ENCODE results near the gene MPPED1. TPM values are rescaled to one million over a fixed set of nuclear protein-coding genes. Genes with fewer than 3 reads are reported as not detected.

The MPPED1 gene
- total RNA-seq, 2 donors from 2014 or later = not detected

- Mint-ChIP-seq H3K27me3 (peaks cover 32% of the 10 kb centered on the region), H3K4me3 (peak overlapping the region; percentile 36), H3K36me3 (ENCODE audit: low read depth) (no peaks in the 10 kb centered on the region), H3K4me1 (peaks cover 11% of the 10 kb centered on the region), H3K27ac (peak overlapping the region; percentile 49)
- ATAC-seq (peak; percentile 92), DNase-seq (peak; percentile 56 to 63 (median 60))
- H3K9me3 ChIP-seq (ENCODE audit: control insufficient read depth, low read length, poor library complexity, severe bottlenecking) = no peaks in the 10 kb centered on the region
These were observed 25.8 kb upstream of the MPPED1 start for GRCh38 chr22:43385770-43386641.

DNA sequence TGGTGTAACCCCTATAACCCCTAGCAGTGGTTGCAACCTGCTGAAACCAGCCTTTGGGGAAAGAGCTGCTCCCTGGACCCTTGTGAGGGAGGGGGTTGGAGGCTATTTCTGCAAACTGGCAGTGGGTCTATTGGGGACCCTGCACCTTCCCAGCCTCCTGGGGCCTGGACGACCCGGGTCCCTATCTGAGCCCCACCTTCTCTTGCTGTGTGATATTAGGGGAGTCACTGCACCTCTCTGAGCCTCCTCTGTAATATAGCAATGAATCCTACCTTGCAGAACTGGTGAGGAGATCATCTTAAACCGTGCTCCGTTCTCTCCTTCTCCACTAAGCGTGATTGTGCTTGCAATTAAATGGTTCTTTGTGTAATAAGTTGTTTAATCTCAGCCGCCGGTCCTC lies 24.0 kb upstream of the MPPED1 start:
- DNase-seq (no peak), ATAC-seq (no peak)
- no peaks in the 10 kb centered on the region for H3K36me3 Mint-ChIP-seq (ENCODE audit: low read depth)
- no peak overlapping the region for H3K4me3 Mint-ChIP-seq
- H3K27ac Mint-ChIP-seq = no peak overlapping the region
- no peaks in the 10 kb centered on the region for H3K9me3 ChIP-seq (ENCODE audit: control insufficient read depth, low read length, poor library complexity, severe bottlenecking)
- peaks cover 32% of the 10 kb centered on the region for H3K27me3 Mint-ChIP-seq
- H3K4me1 Mint-ChIP-seq = peaks cover 5% of the 10 kb centered on the region

- DNase-seq (peak; percentile 52 to 69 (median 62)), ATAC-seq (peak; percentile 67)
- H3K36me3 Mint-ChIP-seq (ENCODE audit: low read depth) = no peaks in the 10 kb centered on the region
- H3K4me3 Mint-ChIP-seq = no peak overlapping the region
- H3K9me3 ChIP-seq (ENCODE audit: control insufficient read depth, low read length, poor library complexity, severe bottlenecking) = no peaks in the 10 kb centered on the region
- peaks cover 33% of the 10 kb centered on the region for H3K27me3 Mint-ChIP-seq
- H3K4me1 Mint-ChIP-seq = peaks cover 5% of the 10 kb centered on the region
- no peak overlapping the region for H3K27ac Mint-ChIP-seq
These were observed 23.4 kb upstream of the MPPED1 start for GRCh38 chr22:43388420-43388851.

- Mint-ChIP-seq H3K36me3 (ENCODE audit: low read depth) (no peaks in the 10 kb centered on the region), H3K27ac (no peak overlapping the region), H3K27me3 (peaks cover 36% of the 10 kb centered on the region), H3K4me1 (peaks cover 5% of the 10 kb centered on the region), H3K4me3 (no peak overlapping the region)
- no peaks in the 10 kb centered on the region for H3K9me3 ChIP-seq (ENCODE audit: control insufficient read depth, low read length, poor library complexity, severe bottlenecking)
- ATAC-seq = no peak
- DNase-seq = no peak
These were observed 22.5 kb upstream of the MPPED1 start for GRCh38 chr22:43389227-43389836.

- H3K9me3 ChIP-seq (ENCODE audit: control insufficient read depth, low read length, poor library complexity, severe bottlenecking) = no peaks in the 10 kb centered on the region
- Mint-ChIP-seq H3K27me3 (peaks cover 36% of the 10 kb centered on the region), H3K4me1 (peaks cover 5% of the 10 kb centered on the region), H3K36me3 (ENCODE audit: low read depth) (no peaks in the 10 kb centered on the region), H3K27ac (no peak overlapping the region), H3K4me3 (no peak overlapping the region)
- DNase-seq (no peak), ATAC-seq (no peak)
These were observed 21.6 kb upstream of the MPPED1 start for GRCh38 chr22:43390166-43390565.

- peaks cover 30% of the 10 kb centered on the region for H3K27me3 Mint-ChIP-seq
- peaks cover 5% of the 10 kb centered on the region for H3K4me1 Mint-ChIP-seq
- ATAC-seq (no peak), DNase-seq (no peak)
- H3K9me3 ChIP-seq (ENCODE audit: control insufficient read depth, low read length, poor library complexity, severe bottlenecking) = no peaks in the 10 kb centered on the region
- H3K36me3 Mint-ChIP-seq (ENCODE audit: low read depth) = no peaks in the 10 kb centered on the region
- H3K4me3 Mint-ChIP-seq = no peak overlapping the region
- no peak overlapping the region for H3K27ac Mint-ChIP-seq
These were observed 20.9 kb upstream of the MPPED1 start for GRCh38 chr22:43390872-43391271.

- Mint-ChIP-seq H3K36me3 (ENCODE audit: low read depth) (no peaks in the 10 kb centered on the region), H3K4me1 (peaks cover 5% of the 10 kb centered on the region), H3K27ac (no peak overlapping the region), H3K27me3 (peaks cover 27% of the 10 kb centered on the region), H3K4me3 (no peak overlapping the region)
- ATAC-seq (no peak), DNase-seq (no peak)
- H3K9me3 ChIP-seq (ENCODE audit: control insufficient read depth, low read length, poor library complexity, severe bottlenecking) = no peaks in the 10 kb centered on the region
These were observed 20.5 kb upstream of the MPPED1 start for GRCh38 chr22:43391306-43391705.

- no peak overlapping the region for H3K4me3 Mint-ChIP-seq
- H3K4me1 Mint-ChIP-seq = peaks cover 5% of the 10 kb centered on the region
- H3K9me3 ChIP-seq (ENCODE audit: control insufficient read depth, low read length, poor library complexity, severe bottlenecking) = no peaks in the 10 kb centered on the region
- ATAC-seq = no peak
- no peaks in the 10 kb centered on the region for H3K36me3 Mint-ChIP-seq (ENCODE audit: low read depth)
- no peak for DNase-seq
- H3K27ac Mint-ChIP-seq = no peak overlapping the region
- H3K27me3 Mint-ChIP-seq = peaks cover 27% of the 10 kb centered on the region
These were observed 19.3 kb upstream of the MPPED1 start for GRCh38 chr22:43392385-43392989.

GRCh38 chr22:43393132-43393843 lies 18.5 kb upstream of the MPPED1 start:
- H3K36me3 Mint-ChIP-seq (ENCODE audit: low read depth) = no peaks in the 10 kb centered on the region
- no peak for ATAC-seq
- H3K27ac Mint-ChIP-seq = no peak overlapping the region

GRCh38 chr22:43393844-43394474 lies 17.9 kb upstream of the MPPED1 start:
- H3K4me3 Mint-ChIP-seq = no peak overlapping the region
- DNase-seq (no peak), ATAC-seq (no peak)
- no peaks in the 10 kb centered on the region for H3K36me3 Mint-ChIP-seq (ENCODE audit: low read depth)
- peaks cover 31% of the 10 kb centered on the region for H3K27me3 Mint-ChIP-seq
- H3K9me3 ChIP-seq (ENCODE audit: control insufficient read depth, low read length, poor library complexity, severe bottlenecking) = no peaks in the 10 kb centered on the region
- H3K4me1 Mint-ChIP-seq = peaks cover 4% of the 10 kb centered on the region
- H3K27ac Mint-ChIP-seq = no peak overlapping the region

More at GRCh38 chr22:43393132-43393843, 18.5 kb upstream of the MPPED1 start:
- peaks cover 26% of the 10 kb centered on the region for H3K27me3 Mint-ChIP-seq
- H3K4me1 Mint-ChIP-seq = peaks cover 2% of the 10 kb centered on the region
- H3K9me3 ChIP-seq (ENCODE audit: control insufficient read depth, low read length, poor library complexity, severe bottlenecking) = no peaks in the 10 kb centered on the region
- no peak overlapping the region for H3K4me3 Mint-ChIP-seq
- DNase-seq = no peak

- Mint-ChIP-seq H3K27me3 (peaks cover 37% of the 10 kb centered on the region), H3K4me3 (no peak overlapping the region), H3K27ac (no peak overlapping the region), H3K4me1 (peaks cover 4% of the 10 kb centered on the region), H3K36me3 (ENCODE audit: low read depth) (no peaks in the 10 kb centered on the region)
- H3K9me3 ChIP-seq (ENCODE audit: control insufficient read depth, low read length, poor library complexity, severe bottlenecking) = no peaks in the 10 kb centered on the region
- DNase-seq (no peak), ATAC-seq (no peak)
These were observed 16.6 kb upstream of the MPPED1 start for GRCh38 chr22:43395086-43395695.

DNA sequence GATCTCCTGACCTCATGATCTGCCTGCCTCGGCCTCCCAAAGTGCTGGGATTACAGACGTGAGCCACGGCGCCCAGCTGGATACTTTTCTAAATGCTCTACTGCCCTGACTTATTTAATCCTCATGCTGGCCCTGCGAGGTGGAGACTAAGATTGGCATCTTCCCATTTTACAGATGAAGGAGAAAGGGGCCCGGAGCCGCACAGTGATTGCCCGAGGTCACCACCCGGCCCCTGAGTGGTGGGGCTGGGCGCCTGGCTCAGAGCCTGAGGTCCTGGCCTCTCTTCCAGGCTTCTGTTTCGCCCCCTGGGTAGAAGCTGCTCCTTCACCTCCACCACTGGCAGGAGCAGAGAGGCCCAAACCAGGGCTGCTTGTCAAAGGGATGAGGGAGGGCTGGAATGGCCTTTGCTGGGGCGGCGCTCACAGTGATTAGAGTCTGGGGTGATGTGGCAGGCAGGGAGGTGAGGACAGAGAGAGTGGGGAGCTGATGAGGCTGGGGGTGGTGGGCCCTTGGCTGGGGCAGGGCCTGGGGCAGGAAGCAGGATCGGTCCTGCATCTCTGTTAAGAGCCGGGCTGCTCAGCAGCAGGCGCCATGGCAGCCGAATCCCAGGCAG lies 15.4 kb upstream of the MPPED1 start:
- ATAC-seq (no peak), DNase-seq (no peak)
- Mint-ChIP-seq H3K27ac (no peak overlapping the region), H3K4me3 (no peak overlapping the region), H3K36me3 (ENCODE audit: low read depth) (no peaks in the 10 kb centered on the region), H3K27me3 (peaks cover 44% of the 10 kb centered on the region), H3K4me1 (peaks cover 4% of the 10 kb centered on the region)
- no peaks in the 10 kb centered on the region for H3K9me3 ChIP-seq (ENCODE audit: control insufficient read depth, low read length, poor library complexity, severe bottlenecking)
